VCaP (cell line): ENCODE results near the gene LMF1.

Experiments used
- H3K27ac ChIP-seq: fragments of 450-650 bp; 2 replicates; pipeline ENCODE4 v1.5.1; 2017
- TF ChIP-seq, protein P1 (sequence below): fragments of 450-650 bp; conservative IDR thresholded peaks from 2 replicates; pipeline ENCODE4 v1.5.1; 2017; ENCODE audit warnings: mild to moderate bottlenecking, moderate library complexity

The LMF1 gene

DNA sequence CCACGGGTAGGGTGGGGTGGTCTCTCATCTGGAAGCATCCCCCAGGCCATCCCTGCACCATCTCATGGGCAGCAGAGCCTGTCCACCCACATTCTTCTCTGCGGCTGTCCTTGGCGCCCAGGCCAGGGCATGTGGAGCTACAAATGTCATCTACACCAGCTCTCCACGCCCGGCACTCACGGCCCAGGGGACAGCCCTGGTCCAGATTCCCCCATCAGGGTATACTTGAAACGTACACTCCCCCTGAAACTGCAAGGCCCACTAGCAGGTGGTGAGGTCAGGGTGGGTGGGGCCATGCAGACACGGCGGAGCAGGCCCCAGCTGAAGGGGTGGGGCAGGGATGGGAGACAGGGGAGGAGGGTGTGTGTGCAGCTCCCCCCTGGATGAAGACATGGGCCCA lies 7.6 kb upstream of the LMF1 start:
- TF ChIP-seq, protein P1, sequence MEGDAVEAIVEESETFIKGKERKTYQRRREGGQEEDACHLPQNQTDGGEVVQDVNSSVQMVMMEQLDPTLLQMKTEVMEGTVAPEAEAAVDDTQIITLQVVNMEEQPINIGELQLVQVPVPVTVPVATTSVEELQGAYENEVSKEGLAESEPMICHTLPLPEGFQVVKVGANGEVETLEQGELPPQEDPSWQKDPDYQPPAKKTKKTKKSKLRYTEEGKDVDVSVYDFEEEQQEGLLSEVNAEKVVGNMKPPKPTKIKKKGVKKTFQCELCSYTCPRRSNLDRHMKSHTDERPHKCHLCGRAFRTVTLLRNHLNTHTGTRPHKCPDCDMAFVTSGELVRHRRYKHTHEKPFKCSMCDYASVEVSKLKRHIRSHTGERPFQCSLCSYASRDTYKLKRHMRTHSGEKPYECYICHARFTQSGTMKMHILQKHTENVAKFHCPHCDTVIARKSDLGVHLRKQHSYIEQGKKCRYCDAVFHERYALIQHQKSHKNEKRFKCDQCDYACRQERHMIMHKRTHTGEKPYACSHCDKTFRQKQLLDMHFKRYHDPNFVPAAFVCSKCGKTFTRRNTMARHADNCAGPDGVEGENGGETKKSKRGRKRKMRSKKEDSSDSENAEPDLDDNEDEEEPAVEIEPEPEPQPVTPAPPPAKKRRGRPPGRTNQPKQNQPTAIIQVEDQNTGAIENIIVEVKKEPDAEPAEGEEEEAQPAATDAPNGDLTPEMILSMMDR, result no peak
- no peak overlapping the region for H3K27ac ChIP-seq

- no peak overlapping the region for H3K27ac ChIP-seq
- TF ChIP-seq, protein P1, result no peak
Measured at GRCh38 chr16:977896-978295, 7.1 kb upstream of the LMF1 start.

DNA sequence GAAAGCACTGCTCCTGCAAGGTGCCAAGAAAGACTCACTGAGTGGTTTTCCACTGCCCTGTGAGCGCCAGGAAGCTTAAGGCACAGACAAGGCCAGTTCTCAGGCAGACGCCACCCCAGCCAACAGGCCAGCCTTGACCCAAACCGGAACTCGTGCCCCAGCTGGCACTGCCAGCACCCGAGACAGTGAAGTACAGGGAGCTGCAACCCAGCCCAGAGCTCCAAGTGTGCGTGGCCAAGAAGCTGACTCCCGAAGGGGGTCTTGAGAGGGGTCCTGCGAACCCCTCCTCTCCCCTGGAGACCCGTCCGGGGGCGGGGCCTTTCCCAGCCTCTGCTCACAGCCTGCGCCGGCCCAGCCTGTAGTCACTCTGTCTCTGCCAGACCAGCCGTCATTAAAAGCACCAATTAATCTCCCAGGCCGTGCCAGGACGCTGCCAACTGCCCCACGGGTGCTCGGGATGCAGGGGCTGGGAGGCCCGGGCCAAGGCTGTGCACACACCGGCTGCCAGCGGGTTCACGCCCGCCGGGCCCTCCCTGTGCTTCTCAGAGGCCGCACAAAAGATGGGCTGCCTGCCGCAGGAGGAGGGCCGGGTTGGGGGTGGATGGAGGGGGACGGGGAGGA lies 6.4 kb upstream of the LMF1 start:
- TF ChIP-seq, protein P1, result no peak
- no peak overlapping the region for H3K27ac ChIP-seq

DNA sequence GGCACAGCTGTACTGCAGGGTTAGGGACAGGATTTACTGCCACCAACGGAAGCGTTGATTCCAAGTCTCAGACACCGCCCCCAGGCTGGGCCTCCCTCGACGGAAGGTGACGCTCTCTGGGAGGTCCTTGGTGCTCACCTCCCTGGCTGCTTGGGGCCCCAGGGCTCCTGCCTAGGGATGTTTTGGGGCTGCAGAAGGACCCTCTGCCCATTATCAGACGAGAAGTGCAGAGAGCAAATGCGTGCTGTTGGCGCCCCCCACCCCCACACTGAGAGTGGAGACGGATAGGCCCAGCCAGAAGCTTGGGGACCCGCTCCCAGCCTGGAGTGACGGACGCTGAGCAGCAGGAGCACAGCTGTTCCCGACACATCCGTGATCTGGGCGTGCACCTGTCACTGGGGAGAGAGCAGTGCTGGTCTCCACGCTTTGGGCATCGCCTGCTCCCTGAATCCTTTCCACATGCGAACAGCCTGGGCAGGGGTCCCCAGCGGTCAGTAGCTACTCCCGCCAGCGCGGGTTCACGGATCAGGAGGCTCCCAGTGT lies 5.7 kb upstream of the LMF1 start:
- TF ChIP-seq, protein P1, result no peak
- no peak overlapping the region for H3K27ac ChIP-seq

GRCh38 chr16:975291-975690 lies 4.5 kb upstream of the LMF1 start:
- no peak overlapping the region for H3K27ac ChIP-seq
- TF ChIP-seq, protein P1, result no peak

- TF ChIP-seq, protein P1, result no peak
- no peak overlapping the region for H3K27ac ChIP-seq
Measured at GRCh38 chr16:974611-975261, 4.0 kb upstream of the LMF1 start.

DNA sequence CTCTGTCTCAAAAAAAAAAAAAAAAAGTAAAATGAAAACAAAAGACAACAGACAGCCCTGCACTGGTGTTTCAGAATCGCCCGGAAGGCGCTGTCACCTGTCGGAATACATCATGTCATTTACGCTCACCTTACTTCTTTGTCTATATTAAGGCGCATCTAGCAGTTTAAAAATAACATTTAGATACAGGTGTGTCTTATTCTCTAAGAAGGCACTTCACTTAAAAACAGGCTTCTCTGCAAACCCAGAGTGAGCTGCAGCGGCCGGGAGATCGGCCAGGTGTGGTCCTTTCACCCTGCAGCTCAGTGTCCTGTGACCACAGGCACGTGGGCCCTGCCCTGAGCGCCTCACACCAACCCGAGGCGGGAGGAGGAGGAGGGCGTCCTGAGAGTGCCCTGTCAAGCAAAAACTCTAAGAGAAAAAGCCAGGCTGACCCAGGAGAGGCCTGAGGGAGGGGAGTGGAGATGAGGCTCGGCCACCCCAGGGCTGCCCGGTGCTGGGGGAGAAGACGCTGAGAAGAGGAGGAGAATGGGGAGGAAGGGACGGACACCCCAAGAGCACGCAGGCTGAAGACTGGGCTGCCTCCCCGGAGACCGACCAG lies 3.3 kb upstream of the LMF1 start:
- TF ChIP-seq, protein P1, result no peak
- H3K27ac ChIP-seq, result no peak overlapping the region
